ENCODE results near the gene TBX4. TPM values are rescaled to one million over a fixed set of nuclear protein-coding genes. Genes with fewer than 3 reads are reported as not detected.
"Not testable (repeated sequence)": the region's sequence is repeated elsewhere in the genome, so short reads cannot be mapped to it uniquely, and the experiment has no call there.

TBX4 gene
- total and polyA plus RNA-seq, 5 experiments from 2014 or later: not detected

DNA sequence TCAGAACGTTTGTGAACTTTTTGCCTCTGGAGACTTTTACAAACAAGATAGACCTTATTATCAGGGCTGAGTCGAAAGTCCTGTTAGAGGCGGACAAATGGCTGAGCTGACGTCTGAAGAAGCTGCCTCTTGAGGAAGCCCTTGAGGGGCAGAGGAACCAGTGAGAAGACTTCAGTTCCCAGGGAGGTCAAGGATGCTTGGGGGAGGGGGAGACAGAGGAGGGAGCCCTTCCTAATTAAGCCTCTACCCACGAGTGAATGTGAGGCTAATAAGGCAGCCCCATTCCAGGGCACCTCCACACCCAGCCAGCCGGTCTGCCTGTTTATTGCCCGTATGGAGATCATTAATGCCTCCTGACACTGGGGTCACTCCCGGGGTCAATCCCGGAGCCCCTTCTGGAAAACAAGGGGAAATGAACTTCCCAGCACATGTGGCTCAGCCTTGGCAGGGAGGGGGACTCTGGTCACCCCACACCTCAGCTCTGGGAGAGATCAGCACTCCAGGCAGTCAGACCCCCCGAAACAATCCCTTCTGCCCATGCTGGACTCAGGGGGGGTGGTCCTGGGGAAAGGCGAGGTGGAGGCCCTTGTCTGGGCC lies 9.2 kb upstream of the TBX4 start:
- H3K36me3 Mint-ChIP-seq: peaks cover 0 to 17% (median 4%) of the 10 kb centered on the region in 3 donors
- POLR2A ChIA-PET: no interaction called here
- peaks cover 25 to 68% (median 54%) of the 10 kb centered on the region in 5 donors for H3K27me3 Mint-ChIP-seq

DNA sequence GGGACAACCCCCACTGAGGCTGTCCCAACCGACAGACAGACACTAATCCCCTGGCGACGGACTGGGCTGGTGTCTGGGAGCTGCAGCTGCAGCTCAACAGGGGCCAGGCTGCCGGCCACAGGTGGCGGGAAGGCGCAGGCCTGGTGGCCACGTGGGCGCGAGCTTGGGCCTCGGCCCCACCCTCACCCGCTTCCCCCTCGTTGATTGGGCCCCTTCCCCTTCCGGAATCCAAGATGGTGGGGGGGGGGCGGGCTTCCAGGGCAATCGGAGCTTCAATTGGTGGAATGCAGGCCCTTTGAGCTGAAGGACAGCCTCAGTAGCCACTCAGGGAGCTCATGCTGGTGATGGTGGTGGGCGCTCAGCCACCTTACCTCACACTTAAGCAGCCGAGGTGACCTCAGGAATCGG lies 8.7 kb upstream of the TBX4 start:
- peaks cover 0 to 21% (median 9%) of the 10 kb centered on the region in 9 donors for H3K9me3 Mint-ChIP-seq
- ATAC-seq: no peak
- DNase-seq: no peak
- peaks cover 25 to 68% (median 55%) of the 10 kb centered on the region in 5 donors for H3K27me3 Mint-ChIP-seq
- POLR2A ChIA-PET: no interaction called here
- H3K4me3 Mint-ChIP-seq: no peak overlapping the region
- no peak overlapping the region for H3K27ac Mint-ChIP-seq
- no peaks in the 10 kb centered on the region for H3K4me1 Mint-ChIP-seq
- peaks cover 0 to 17% (median 0%) of the 10 kb centered on the region in 3 donors for H3K36me3 Mint-ChIP-seq

More for the DNA sequence above, 9.2 kb upstream of the TBX4 start:
- ATAC-seq: no peak
- no peak for DNase-seq
- H3K9me3 Mint-ChIP-seq: peaks cover 0 to 26% (median 11%) of the 10 kb centered on the region in 9 donors
- H3K4me1 Mint-ChIP-seq: no peaks in the 10 kb centered on the region
- no peak overlapping the region for H3K27ac Mint-ChIP-seq
- no peak overlapping the region for H3K4me3 Mint-ChIP-seq

DNA sequence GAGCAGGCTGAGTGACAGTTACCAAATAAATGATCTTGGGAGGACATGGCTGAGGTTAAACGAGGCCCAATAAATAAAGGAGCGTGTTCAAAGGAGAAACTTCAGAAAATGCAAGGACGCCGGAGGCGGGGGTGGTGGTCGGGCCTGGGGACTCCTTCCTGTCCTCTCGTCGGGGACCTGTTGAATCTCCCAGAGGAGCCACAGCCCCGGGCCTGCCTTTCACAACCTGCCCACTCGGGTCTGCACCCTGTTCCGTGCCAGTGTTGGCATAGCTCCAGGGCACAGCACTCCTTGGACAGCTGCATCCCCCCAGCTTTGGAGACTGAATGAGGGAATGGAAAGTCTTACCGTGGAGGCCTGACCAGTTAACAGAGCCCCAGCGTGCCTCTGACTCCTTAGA lies 8.1 kb upstream of the TBX4 start:
- Mint-ChIP-seq H3K27me3 (peaks cover 24 to 65% (median 55%) of the 10 kb centered on the region in 5 donors), H3K9me3 (peaks cover 0 to 20% (median 8%) of the 10 kb centered on the region in 9 donors), H3K27ac (no peak overlapping the region), H3K36me3 (peaks cover 0 to 15% (median 0%) of the 10 kb centered on the region in 3 donors), H3K4me1 (no peaks in the 10 kb centered on the region), H3K4me3 (no peak overlapping the region)
- DNase-seq: no peak
- POLR2A ChIA-PET: no interaction called here
- no peak for ATAC-seq

DNA sequence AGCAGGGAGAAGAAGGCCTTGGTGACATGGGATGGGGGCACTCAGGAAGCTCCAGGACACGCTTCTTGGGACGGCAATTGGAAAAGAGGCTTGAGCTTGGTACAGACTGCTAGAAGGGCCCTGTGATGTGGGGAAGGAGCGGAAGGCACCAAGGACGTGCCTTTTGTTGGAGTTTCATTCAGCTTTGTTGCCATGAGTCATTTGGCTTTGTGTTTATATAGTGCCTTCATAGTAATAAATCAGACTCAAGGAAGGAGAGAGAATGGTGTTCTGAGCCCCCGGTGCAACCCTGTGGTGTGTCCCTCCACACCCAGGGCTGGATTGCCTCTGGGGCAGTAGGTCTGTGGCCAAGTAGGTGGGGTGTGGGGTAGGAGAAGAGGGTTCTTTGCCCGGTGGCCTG lies 7.4 kb upstream of the TBX4 start:
- H3K36me3 Mint-ChIP-seq: peaks cover 0 to 9% (median 0%) of the 10 kb centered on the region in 3 donors
- H3K9me3 Mint-ChIP-seq: peaks cover 0 to 12% (median 5%) of the 10 kb centered on the region in 9 donors
- DNase-seq: no peak
- ATAC-seq: no peak
- H3K27me3 Mint-ChIP-seq: peaks cover 19 to 65% (median 57%) of the 10 kb centered on the region in 5 donors
- H3K4me1 Mint-ChIP-seq: no peaks in the 10 kb centered on the region
- no peak overlapping the region for H3K27ac Mint-ChIP-seq
- no peak overlapping the region for H3K4me3 Mint-ChIP-seq
- POLR2A ChIA-PET: no interaction called here

DNA sequence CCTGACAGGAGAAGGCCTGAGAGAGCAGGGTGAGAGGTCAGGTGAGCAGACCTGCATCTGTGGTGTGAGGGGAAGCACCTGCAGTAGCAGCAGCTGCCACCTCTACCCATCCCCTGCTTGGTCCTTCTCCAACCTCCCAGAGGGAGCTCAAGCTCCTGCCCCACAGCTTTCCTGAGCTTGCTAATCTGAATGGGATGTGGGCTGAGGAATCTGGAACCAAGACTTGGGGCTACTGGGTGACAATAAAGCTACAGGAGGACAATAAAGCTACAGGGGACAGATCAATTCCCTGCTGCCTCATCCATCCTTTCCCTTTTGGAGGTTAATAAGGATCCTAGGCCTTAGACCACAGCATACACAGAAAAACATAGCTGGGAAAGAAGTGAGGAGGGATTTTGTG lies 4.9 kb upstream of the TBX4 start:
- Mint-ChIP-seq H3K27me3 (peaks cover 15 to 58% (median 48%) of the 10 kb centered on the region in 5 donors), H3K27ac (peak overlapping the region in 1 of 10 donors; percentile 45)

DNA sequence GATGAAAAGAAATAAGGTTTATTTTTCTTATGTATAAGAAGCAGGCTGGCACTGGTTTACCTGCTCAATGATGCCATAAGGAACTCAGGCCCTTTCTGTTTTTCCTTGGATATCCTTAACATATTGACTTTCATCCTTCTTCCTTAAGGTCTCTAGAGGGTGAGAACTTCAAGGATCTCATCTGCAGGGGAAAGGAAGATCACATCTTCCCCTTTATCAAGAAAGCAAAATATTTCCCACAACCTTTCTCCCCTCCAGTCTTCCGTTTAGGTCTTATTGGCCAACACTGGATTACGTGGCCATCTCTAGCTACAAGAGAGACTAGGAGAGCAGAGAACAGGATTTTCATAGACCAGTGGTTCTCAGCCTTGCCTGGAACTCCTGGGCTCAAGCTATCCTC lies 4.2 kb upstream of the TBX4 start:
- ATAC-seq: no peak
- peaks cover 0 to 2% (median 0%) of the 10 kb centered on the region in 9 donors for H3K9me3 Mint-ChIP-seq
- no peak for DNase-seq
- H3K27ac Mint-ChIP-seq: peak overlapping the region in 2 of 10 donors; percentile 28 to 40
- POLR2A ChIA-PET: no interaction called here
- H3K27me3 Mint-ChIP-seq: peaks cover 17 to 58% (median 48%) of the 10 kb centered on the region in 5 donors
- peaks cover 2 to 13% (median 10%) of the 10 kb centered on the region in 4 donors for H3K4me1 Mint-ChIP-seq
- H3K4me3 Mint-ChIP-seq: no peak overlapping the region
- peaks cover 0 to 2% (median 0%) of the 10 kb centered on the region in 3 donors for H3K36me3 Mint-ChIP-seq

More for the DNA sequence above, 4.9 kb upstream of the TBX4 start:
- DNase-seq: no peak
- Mint-ChIP-seq H3K4me1 (peaks cover 2 to 7% (median 5%) of the 10 kb centered on the region in 4 donors), H3K9me3 (peaks cover 0 to 2% (median 0%) of the 10 kb centered on the region in 9 donors), H3K4me3 (no peak overlapping the region), H3K36me3 (no peaks in the 10 kb centered on the region)
- ATAC-seq: no peak
- POLR2A ChIA-PET: no interaction called here

DNA sequence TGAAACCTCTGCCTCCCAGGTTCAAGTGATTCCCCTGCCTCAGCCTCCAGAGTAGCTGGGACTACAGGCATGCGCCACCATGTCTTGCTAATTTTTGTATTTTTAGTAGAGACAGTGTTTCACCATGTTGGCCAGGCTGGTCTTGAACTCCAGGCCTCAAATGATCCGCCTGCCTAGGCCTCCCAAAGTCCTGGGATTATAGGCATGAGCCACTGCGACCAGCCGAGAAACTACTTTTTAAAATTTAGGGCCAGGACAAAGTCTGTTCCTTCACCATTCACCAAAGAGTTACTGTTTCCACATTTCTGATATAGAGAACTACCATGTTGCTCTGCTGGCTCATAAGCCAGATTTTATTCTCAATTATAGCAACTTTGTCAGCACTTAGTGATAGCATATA lies 3.1 kb upstream of the TBX4 start:
- ATAC-seq, POLR2A ChIA-PET, H3K27ac Mint-ChIP-seq, H3K4me3 Mint-ChIP-seq, DNase-seq, H3K9me3 Mint-ChIP-seq, H3K36me3 Mint-ChIP-seq: not testable (repeated sequence)
- Mint-ChIP-seq H3K4me1 (peaks cover 3 to 22% (median 18%) of the 10 kb centered on the region in 4 donors), H3K27me3 (peaks cover 27 to 67% (median 54%) of the 10 kb centered on the region in 5 donors)

DNA sequence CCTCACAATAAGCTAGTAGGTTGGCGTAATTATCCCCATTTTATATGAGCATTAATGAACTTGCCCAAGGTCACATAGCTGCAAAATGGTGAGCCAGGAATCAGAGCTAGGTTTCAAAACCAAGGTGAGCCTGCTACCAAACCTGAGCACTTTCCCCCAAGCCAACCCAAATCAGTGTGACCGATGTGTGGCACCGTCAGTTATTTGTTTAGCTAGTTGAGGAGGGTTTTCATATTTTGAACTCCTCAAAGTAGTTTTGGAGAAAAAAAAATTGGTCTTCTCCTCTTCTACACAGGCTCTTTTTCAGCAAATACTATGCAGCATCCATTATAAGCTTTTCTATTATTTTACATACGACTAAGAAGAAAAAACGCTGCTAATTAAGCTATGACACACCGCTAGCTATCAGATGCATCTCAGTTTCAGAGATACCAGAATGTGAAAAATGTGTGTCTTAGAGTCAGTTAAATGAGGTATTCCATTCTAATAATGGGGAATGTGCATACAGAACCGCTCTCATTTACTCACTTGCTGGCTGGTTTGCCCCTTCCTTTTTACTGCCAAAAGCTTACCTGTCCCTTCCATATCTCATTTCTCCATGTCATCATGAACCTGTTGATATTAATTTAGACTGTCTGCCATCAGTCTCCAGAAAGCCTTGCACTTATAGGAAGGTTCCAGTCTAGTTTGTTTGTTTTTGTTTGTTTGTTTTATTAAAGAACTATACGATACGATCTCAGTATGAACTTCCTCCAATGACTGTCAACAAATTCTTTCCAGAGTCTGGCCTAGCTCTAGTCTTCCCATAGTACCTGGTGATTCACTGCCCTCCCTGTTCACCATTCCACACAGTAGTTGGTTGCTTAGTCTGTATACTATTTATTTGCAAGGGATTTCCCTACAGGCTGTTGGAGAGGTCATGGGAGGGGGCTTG lies 2.2 kb upstream of the TBX4 start:
- Mint-ChIP-seq H3K27ac (no peak overlapping the region), H3K27me3 (peaks cover 27 to 65% (median 53%) of the 10 kb centered on the region in 5 donors), H3K4me1 (peaks cover 5 to 28% (median 22%) of the 10 kb centered on the region in 4 donors), H3K9me3 (peaks cover 0 to 2% (median 0%) of the 10 kb centered on the region in 9 donors), H3K36me3 (peaks cover 2 to 4% (median 3%) of the 10 kb centered on the region in 3 donors), H3K4me3 (no peak overlapping the region)
- POLR2A ChIA-PET: no interaction called here
- DNase-seq (no peak), ATAC-seq (no peak)

DNA sequence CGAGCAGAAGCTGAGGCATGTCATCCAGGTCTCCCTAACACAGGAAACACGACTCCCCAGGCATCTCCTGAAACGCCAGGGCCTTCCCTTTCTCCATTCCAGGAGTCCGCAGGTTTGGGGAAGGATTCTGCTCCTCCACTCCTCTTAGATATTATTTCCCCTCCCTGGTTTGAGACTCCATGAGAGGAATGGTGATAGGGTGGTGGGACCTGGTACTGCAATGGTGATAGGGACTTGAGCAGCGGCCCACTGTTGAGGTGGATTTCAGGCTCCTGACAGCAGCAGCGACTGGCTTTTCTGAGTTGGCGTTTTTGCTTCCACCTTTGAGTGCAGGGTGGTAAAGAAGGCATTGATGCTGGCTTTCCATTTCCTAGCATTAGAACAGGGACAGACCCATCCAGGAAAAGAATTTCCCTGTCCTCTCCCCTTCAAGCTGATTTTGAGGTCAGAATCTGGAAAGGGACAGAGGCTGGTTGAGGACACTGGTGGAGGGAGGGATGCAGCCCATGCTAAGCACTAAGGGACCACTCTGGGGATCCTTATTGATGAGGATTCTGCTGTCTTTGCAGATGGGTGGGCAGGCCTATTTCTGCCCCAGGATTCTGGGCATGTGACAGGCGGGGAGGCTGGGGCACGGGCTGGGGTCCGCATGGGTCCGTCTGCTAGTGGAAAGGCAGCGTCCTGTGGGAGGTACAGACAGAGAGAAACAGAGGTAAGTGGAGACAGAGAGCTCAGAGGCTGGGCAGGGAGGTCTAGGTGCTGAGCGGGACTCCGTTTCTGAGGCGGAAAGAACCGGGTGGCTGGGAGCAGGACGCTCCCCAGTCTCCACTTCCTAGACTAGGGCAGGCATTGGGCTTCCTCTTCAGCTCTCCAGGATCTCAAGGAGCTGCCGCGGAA lies 1.3 kb upstream of the TBX4 start:
- Mint-ChIP-seq H3K4me1 (peaks cover 8 to 37% (median 27%) of the 10 kb centered on the region in 4 donors), H3K4me3 (peak overlapping the region; percentile 46 to 85 (median 66)), H3K27ac (no peak overlapping the region), H3K27me3 (peaks cover 34 to 65% (median 53%) of the 10 kb centered on the region in 5 donors), H3K9me3 (peaks cover 0 to 2% (median 0%) of the 10 kb centered on the region in 9 donors), H3K36me3 (peaks cover 2 to 4% (median 3%) of the 10 kb centered on the region in 3 donors)
- ATAC-seq (no peak), DNase-seq (no peak)
- POLR2A ChIA-PET: no interaction called here

DNA sequence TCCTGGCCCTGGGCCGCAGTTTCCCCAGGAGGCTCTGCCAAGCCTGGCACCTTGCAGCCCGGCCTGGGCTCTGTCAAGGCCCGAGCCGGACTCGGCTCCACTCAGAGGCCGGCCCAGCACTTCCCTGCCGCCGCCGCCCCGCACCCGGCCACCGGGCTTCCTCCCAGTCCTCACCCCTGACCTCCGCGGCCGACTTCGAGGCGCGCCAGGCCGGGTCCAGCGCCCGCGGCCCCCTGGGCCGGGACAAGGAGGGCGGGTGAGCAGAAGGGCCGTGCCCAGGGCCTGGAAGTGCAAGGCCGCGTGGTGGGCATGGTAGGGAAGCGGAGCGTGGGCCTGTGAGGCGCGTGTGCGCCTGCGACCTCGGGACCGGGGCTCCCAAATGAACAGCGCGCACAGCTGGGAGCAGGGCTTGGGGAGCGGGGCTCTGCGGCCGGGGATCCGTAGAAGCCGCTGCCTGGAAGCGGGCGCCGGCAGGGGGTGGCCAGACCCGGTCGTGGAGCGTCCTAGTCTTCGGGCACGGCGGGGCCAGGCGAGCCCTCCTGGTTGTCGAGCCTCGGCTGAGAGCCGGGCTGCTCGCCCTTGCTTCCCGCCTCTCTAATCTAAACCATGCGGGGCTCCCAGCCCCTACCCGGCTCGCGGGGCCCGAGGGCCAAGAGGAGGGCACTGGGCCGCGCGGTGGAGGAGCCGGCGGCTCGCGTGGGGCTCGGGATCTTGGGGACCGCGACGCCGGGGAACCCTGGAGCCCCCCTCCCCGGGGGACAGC lies 503 bp upstream of the TBX4 start:
- H3K36me3 Mint-ChIP-seq: peaks cover 2 to 4% (median 3%) of the 10 kb centered on the region in 3 donors
- peaks cover 0 to 2% (median 0%) of the 10 kb centered on the region in 9 donors for H3K9me3 Mint-ChIP-seq
- H3K4me1 Mint-ChIP-seq: peaks cover 8 to 38% (median 27%) of the 10 kb centered on the region in 4 donors
- peak; percentile 50 to 54 for ATAC-seq
- DNase-seq: peak in 1 of 10 donors; percentile 16
- peak overlapping the region in 4 of 10 donors; percentile 20 to 74 (median 44) for H3K4me3 Mint-ChIP-seq
- H3K27ac Mint-ChIP-seq: no peak overlapping the region
- POLR2A ChIA-PET: no interaction called here
- H3K27me3 Mint-ChIP-seq: peaks cover 34 to 66% (median 57%) of the 10 kb centered on the region in 5 donors

DNA sequence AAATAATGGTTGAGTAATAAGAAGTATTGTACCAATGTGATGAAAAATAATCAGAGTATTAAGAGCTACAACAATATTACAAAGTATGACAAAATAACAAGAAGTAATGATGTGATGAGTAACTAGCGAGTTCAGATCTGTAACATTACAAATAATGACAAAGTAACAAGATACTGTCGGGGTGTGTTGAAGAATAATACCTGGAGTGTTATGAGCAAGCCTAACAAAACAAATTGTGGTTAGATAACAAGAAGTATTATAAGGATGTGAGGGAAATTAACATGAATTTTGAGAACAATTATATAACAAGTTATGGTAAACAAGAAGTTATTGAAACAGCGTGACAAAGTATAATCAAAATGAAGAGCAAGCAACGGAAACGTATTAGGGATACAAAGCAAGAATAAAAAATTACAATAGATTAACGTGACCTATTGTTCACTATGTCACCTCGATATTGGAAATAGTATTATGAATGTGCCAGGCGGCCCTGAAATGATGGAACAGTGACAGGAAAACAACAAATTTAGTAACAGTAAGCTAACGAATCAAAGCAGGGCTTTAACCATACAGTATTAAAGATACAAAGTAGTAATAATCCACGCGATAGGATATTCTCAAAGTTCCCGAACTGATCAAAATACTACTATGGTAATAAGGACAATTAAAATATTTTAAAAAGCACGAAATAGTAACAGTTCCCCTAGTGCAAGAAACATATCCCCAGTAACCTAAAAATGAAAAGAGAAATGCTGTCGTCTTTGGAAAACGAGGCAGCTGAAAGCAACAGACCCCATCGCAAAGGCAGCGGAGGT lies 1.6 kb downstream of the TBX4 start:
- peaks cover 0 to 5% (median 0%) of the 10 kb centered on the region in 9 donors for H3K9me3 Mint-ChIP-seq
- H3K4me1 Mint-ChIP-seq: peaks cover 12 to 58% (median 42%) of the 10 kb centered on the region in 4 donors
- H3K27me3 Mint-ChIP-seq: peaks cover 48 to 86% (median 65%) of the 10 kb centered on the region in 5 donors
- POLR2A ChIA-PET: no interaction called here
- DNase-seq: no peak
- peak overlapping the region in 1 of 10 donors; percentile 2 for H3K27ac Mint-ChIP-seq
- peak overlapping the region in 9 of 10 donors; percentile 29 to 79 (median 66) for H3K4me3 Mint-ChIP-seq
- H3K36me3 Mint-ChIP-seq: peaks cover 2 to 4% (median 3%) of the 10 kb centered on the region in 3 donors
- no peak for ATAC-seq

All from naive thymus-derived CD8-positive, alpha-beta T cell (primary cell).